ENCODE data around the gene OR52E6.

OR52E6 gene

DNA sequence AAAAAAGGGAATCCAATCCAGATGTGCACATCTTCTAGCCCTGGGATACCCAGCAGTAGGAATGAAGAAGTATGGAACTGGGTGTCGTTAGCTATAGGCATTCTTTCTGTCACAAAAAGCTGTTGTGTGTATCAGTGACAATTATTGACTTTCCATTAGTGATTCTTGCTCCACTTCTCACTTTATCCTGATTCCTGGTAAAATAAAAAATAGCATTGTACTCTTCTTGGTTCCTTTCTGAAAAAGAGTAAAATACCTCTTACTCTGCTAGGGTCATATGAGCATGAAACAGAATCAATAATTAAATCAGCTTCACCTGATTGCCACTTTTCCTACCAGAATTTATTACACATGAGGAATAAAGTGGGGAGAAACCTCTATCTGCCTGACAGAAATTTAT, at the start of gene OR52E6:
OR52E6 (minus strand) TSS at position 101 of the 400 bp plus-strand sequence; CDS start at position 101, 0 bp downstream.
- no peak for DNase-seq

- peak; percentile 8 for DNase-seq
These were observed 49.6 kb upstream of the OR52E6 start for GRCh38 chr11:5891216-5891800.

- no peak for DNase-seq
These were observed 46.0 kb upstream of the OR52E6 start for GRCh38 chr11:5887661-5888060.

- DNase-seq = no peak
These were observed 45.5 kb upstream of the OR52E6 start for GRCh38 chr11:5887172-5887571.

DNA sequence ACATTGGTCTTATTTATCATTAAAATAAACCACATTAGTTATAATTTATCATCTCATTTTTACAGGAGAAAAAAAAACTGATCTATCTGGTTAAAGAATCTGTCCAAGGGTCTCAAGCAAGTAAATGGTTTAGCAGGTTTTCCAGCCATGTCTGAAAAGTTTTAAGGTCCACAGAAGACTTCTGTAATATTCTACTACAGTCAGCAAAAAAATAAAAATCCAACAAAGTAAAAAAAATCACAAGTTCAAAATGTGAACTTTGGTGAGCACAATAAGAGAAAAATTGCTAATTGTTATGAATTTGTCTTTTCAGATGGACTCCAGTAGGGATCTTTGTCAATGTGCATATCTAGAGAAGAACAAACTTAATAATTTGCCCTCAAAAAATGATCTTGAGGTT, 40.1 kb upstream of the OR52E6 start:
- DNase-seq = no peak

DNA sequence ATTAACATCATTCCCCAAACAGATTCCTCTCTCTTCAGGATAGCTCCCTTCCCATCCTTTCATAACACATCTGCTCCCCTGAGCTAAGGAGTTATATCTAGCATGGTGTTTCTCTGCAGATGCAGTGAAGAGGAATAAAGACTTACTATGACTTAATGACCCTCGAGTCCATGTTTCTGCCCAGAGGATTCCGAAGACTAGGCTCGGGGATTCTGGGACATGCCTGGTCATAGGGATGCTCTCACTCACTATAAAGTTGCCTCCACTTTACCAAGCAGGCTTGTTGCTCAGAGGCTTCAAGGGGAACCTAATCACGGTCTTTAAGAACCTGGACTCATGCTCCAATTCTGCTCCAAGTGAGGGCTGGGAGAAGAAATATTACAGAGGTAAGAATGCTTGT, 38.6 kb upstream of the OR52E6 start, which contains the start of gene OR52E4:
OR52E4 (plus strand) TSS at position 301 of the 400 bp plus-strand sequence. CDS start 3,664 bp downstream, outside the sequence.
- DNase-seq = no peak

GRCh38 chr11:5878564-5878963, 36.9 kb upstream of the OR52E6 start:
- DNase-seq = no peak

DNA sequence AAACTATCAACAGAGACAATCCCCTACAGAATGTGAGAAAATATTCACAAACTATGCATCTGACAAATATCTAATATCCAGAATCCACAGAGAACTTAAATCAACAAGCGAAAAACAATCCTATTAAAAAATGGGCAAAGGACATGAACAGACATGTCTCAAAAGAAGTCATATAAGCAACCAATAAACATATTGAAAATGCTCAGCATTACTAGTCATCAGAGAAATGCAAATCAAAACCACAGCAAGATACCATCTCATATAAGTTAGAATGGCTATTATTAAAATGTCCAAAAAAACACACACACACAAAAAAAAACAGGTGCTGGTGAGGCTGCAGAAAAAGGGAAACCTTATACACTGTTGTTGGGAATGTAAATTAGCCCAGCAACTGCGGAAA, 24.1 kb upstream of the OR52E6 start:
- no peak for DNase-seq

DNA sequence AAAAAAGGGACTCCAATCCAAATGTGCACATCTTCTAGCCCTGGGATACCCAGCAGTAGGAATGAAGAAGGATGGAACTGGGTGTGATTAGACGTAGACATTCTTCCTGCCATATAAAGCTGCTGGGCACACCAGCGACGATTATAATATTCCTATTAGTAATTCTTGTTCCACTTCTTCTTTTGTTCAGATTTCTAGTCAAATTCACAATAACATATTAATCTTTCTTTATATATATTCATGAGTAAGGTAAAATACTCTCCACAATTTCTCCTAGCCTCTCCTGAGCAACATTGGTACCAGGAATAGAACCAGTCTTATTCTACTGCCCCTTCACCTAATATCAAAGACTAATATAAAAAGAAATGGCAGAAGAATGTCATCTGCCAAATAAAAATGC, 15.9 kb upstream of the OR52E6 start, which contains the start of gene OR52E8:
OR52E8 (minus strand) TSS at position 101 of the 400 bp plus-strand sequence; CDS start at position 101, 0 bp downstream.
- no peak for DNase-seq

GRCh38 chr11:5851002-5851401, 9.3 kb upstream of the OR52E6 start:
- DNase-seq = no peak

- no peak for DNase-seq
These were observed 6.0 kb upstream of the OR52E6 start for GRCh38 chr11:5847711-5848110.

GRCh38 chr11:5846701-5847100, 5.0 kb upstream of the OR52E6 start:
- DNase-seq = no peak

- no peak for DNase-seq
These were observed 4.0 kb downstream of the OR52E6 start for GRCh38 chr11:5837695-5838094.

- DNase-seq = no peak
These were observed 8.3 kb downstream of the OR52E6 start for GRCh38 chr11:5833446-5833845.

DNA sequence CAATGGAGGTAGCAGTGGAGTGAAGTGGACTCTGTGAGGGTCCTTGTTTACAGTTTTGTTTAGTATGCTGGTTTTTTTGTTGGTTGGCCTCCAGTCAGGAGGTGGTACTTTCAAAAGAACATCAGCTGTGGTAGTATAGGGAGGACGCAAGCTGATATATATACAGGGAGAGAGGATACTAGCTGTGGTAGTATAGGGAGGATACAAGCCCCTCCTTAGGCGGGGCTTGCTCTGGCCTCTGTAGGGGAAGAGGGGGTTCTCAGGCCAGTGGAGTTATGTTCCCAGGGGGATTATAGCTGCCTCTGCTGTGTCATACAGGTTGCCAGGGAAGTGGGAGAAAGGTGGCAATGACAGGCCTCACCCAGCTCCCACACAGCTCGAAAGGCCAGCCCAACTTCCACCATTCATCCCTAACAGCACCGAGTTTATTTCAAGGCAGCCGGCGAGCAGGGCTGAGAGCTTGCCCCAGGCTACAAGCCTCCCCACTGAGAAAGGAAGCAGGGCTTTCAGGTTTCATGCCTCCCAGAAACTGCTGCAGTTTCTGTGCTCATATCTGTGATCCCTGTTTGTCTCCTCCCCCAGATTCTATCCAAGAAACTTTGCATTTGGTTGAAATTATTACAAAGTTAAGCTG, 10.4 kb downstream of the OR52E6 start:
- DNase-seq = no peak

- DNase-seq = no peak
These were observed 23.3 kb downstream of the OR52E6 start for GRCh38 chr11:5818245-5818886.

- no peak for DNase-seq
These were observed 26.2 kb downstream of the OR52E6 start for GRCh38 chr11:5815534-5815933.

DNA sequence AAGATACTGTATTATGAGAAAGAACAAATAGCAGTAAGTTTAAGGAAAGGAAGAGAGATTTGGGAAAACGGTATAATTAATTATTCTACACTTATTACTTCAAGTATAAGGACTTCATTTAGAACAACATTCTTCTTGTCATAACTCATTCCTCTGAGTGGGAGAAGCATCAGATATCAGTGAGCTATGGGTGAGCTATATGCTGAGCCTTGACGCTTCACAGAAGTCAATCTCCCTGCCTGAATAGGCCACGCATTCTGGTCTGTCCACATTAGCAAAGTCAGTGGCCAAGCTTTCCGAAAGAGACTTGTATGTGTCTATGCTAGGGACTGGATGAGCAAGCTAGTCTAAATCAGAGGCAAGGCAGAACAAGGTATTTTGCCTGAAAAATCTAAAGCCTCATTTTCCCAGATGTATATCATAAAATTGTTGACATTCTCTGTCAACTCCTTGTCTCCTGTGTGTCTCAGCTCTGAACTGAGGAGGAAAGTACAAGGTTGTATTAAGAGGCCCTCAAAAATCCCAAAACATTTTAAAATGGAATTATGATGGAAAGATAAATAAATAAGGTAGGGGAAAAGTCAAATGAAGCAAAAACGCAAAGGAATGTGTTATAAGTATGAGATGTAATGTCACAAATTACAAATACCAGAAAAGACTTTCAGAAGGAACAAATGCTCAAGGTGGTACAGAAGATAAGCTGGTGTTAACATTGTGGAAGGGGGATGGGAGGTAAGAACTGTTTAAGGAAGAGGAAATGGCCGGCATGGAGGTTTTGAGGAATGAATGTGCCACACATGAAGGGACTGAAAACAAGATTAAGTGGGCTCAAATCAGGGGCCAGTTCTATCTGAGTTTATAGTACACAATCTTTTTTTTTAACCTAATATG, 31.5 kb downstream of the OR52E6 start:
- no peak for DNase-seq

GRCh38 chr11:5809122-5809519, 32.6 kb downstream of the OR52E6 start:
- no peak for DNase-seq

- peak; percentile 70 for DNase-seq
These were observed 33.1 kb downstream of the OR52E6 start, which contains the start of gene OR52N2 for GRCh38 chr11:5808500-5809121. Gene OR52N2, plus strand, starts transcription at chr11:5808924. Its CDS starts 11,412 bp downstream, at chr11:5820336.

- peak; percentile 18 for DNase-seq
These were observed 34.1 kb downstream of the OR52E6 start for GRCh38 chr11:5807580-5807979.

DNA sequence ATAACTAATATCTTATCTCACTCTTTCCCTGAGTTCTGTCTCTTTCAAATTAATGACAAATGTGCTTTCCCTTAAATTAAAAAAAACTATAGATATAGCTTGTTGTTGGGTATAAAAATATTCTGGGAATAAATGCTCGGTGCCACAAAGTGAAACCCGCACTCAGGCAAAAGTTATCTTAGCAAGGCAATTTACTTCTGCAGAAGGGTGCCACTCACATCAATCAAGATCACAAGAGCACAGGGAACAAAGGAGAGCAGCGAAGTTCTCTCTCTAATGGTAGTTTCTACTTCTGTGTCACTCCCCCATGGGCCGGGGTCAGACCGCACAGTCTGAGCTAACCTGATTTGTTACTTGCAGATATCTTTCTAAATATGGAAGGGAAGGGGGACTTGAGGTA, 37.7 kb downstream of the OR52E6 start:
- no peak for DNase-seq

- no peak for DNase-seq
These were observed 45.2 kb downstream of the OR52E6 start for GRCh38 chr11:5796541-5796940.

All from NCI-H82 (cell line).